Kidney (tissue), 14 donors: Measurements from ENCODE around the gene USP40. TPM values are rescaled to one million over a fixed set of nuclear protein-coding genes. Genes with fewer than 3 reads are reported as not detected.

ENCODE experiments used
- DNase-seq, 5 donors: peaks; one replicate each; pipeline ENCODE4 v3.0.0-alpha.2; 2013 to 2020
- FAIRE-seq: peaks from 2 replicates; lab custom pipeline; 2012; peaks lifted over from hg19 to GRCh38; lab: Jason Lieb, UNC
- H3K27ac ChIP-seq, 2 donors: one replicate each; pipeline ENCODE4 v1.7.0; 2013; ENCODE audit warnings: low read depth in 2 of 2, low read length in 2 of 2, inconsistent platforms in 1 of 2
- H3K27me3 ChIP-seq: one replicate; pipeline ENCODE4 v1.7.1; 2013; ENCODE audit warnings: low read length, inconsistent platforms; ENCODE audit not compliant: control insufficient read depth, insufficient read depth
- H3K36me3 ChIP-seq, 3 donors: one replicate each; pipeline versions ENCODE4 v1.7.0 to v1.7.1; 2013; ENCODE audit warnings: low read length in 3 of 3, control low read depth in 1 of 3, inconsistent platforms in 1 of 3; ENCODE audit not compliant: insufficient read depth in 3 of 3, control insufficient read depth in 2 of 3
- H3K4me1 ChIP-seq, 3 donors: one replicate each; pipeline versions ENCODE4 v1.7.0 to v1.7.1; 2013; ENCODE audit warnings: low read length in 3 of 3, inconsistent platforms in 1 of 3, low read depth in 1 of 3; ENCODE audit not compliant: control insufficient read depth in 2 of 3, insufficient read depth in 2 of 3
- H3K4me3 ChIP-seq, 3 donors: one replicate each; pipeline versions ENCODE4 v1.7.0 to v1.8.1; 2013; ENCODE audit warnings: low read length in 3 of 3, control low read depth in 1 of 3, inconsistent platforms in 1 of 3
- H3K9ac ChIP-seq, 3 donors: one replicate each; pipeline versions ENCODE4 v1.7.0 to v1.7.1; 2013; ENCODE audit warnings: low read length in 3 of 3, control low read depth in 1 of 3, inconsistent platforms in 1 of 3
- H3K9me3 ChIP-seq, 3 donors: one replicate each; pipeline versions ENCODE4 v1.7.0 to v1.7.1; 2013; ENCODE audit warnings: low read length in 3 of 3, control low read depth in 1 of 3, inconsistent platforms in 1 of 3; ENCODE audit not compliant: control insufficient read depth in 2 of 3, insufficient read depth in 1 of 3
- CTCF ChIP-seq: IDR thresholded peaks from 3 replicates; pipeline ENCODE4 v1.5.1; 2012; ENCODE audit warnings: mild to moderate bottlenecking, moderate library complexity, borderline replicate concordance; ENCODE audit not compliant: insufficient read depth; ENCODE audit errors: extremely low read depth
- intact Hi-C: fragments of 100-400 bp; cut with DNase I; formaldehyde crosslinking; loops from one replicate; pipeline ENCODE4 v1.11.1; 2022
- polyA plus RNA-seq: library from polyadenylated mRNA; stranded (reverse); fragments of 350-450 nt; fragmentation: Illumina TruSeq; extraction: RNeasy Lipid Tissue Mini Kit (QIAGEN cat#74804); gene quantifications from one replicate; pipeline ENCODE4 v1.2.3, GENCODE V29; 2014; ENCODE audit warnings: low read depth, low replicate concordance; ENCODE audit not compliant: insufficient read depth
- total RNA-seq: library from RNA; stranded (reverse); fragmentation: NEBNext Ultra II Directional; extraction: Animal tissue kit (Norgen Biotek cat#: 25700); gene quantifications from one replicate; pipeline ENCODE4 v1.2.1, GENCODE V29; 2021
- donor health status: control.
- donor health status: control.
- donor health status: control.
- donor health status: control.
- donor health status: control.
- donor health status: DM: yes; HTN: yes; CAD: no.
- donor health status: Normal renal cell carcinoma (clear cell type).

The USP40 gene
- total and polyA plus RNA-seq, 2 donors from 2014 or later: 28.5 to 51.6 TPM

GRCh38 chr2:233498126-233498525 lies 68.5 kb downstream of the USP40 start:
- intact Hi-C loops: no loop called here
- Histone ChIP-seq H3K27ac (no peak overlapping the region), H3K4me3 (no peak overlapping the region), H3K36me3 (peaks cover 4 to 43% (median 18%) of the 10 kb centered on the region in 3 donors), H3K9ac (no peak overlapping the region), H3K27me3 (no peaks in the 10 kb centered on the region), H3K4me1 (no peaks in the 10 kb centered on the region), H3K9me3 (peaks cover 0 to 4% (median 0%) of the 10 kb centered on the region in 3 donors)
- DNase-seq: no peak
- no peak for TF ChIP-seq CTCF
- no peak for FAIRE-seq

- no peak for DNase-seq
- TF ChIP-seq CTCF: no peak
- H3K27me3 ChIP-seq: no peaks in the 10 kb centered on the region
- no peak overlapping the region for H3K9ac ChIP-seq
- no peaks in the 10 kb centered on the region for H3K4me1 ChIP-seq
- peaks cover 4 to 43% (median 22%) of the 10 kb centered on the region in 3 donors for H3K36me3 ChIP-seq
- intact Hi-C loops: no loop called here
- H3K27ac ChIP-seq: no peak overlapping the region
- no peak for FAIRE-seq
- peaks cover 0 to 3% (median 0%) of the 10 kb centered on the region in 3 donors for H3K9me3 ChIP-seq
- H3K4me3 ChIP-seq: no peak overlapping the region
Measured at GRCh38 chr2:233497692-233498091, 68.9 kb downstream of the USP40 start.

- FAIRE-seq (no peak), DNase-seq (no peak)
- no peaks in the 10 kb centered on the region for H3K4me1 ChIP-seq
- H3K36me3 ChIP-seq: peaks cover 3 to 40% (median 22%) of the 10 kb centered on the region in 3 donors
- no peaks in the 10 kb centered on the region for H3K27me3 ChIP-seq
- no peak overlapping the region for H3K4me3 ChIP-seq
- no peak for TF ChIP-seq CTCF
- no peaks in the 10 kb centered on the region for H3K9me3 ChIP-seq
- intact Hi-C loops: no loop called here
- H3K27ac ChIP-seq: no peak overlapping the region
- no peak overlapping the region for H3K9ac ChIP-seq
Measured at GRCh38 chr2:233495503-233496496, 70.8 kb downstream of the USP40 start.
